ENCODE results near the gene TP53.

Gene TP53

GRCh38 chr17:7709031-7709430 is 21.7 kb upstream of the TP53 start:
- Histone ChIP-seq H3K14ac (ENCODE audit: low read length in 2 of 2) (no peak overlapping the region), H3K27ac (ENCODE audit: low read length, poor library complexity, severe bottlenecking) (no peak overlapping the region), H2AK5ac (ENCODE audit: low read length, severe bottlenecking) (no peak overlapping the region), H2BK120ac (ENCODE audit: low read depth, low read length) (no peak overlapping the region), H3K23ac (ENCODE audit: low read length in 2 of 2) (no peak overlapping the region), H3K18ac (ENCODE audit: low read depth in 1 of 2, low read length in 2 of 2) (no peak overlapping the region), H2BK15ac (ENCODE audit: low read depth, poor library complexity, severe bottlenecking) (no peak overlapping the region), H4K8ac (ENCODE audit: low read length) (no peak overlapping the region), H2AFZ (ENCODE audit: low read depth, low read length) (no peak overlapping the region), H3K36me3 (ENCODE audit: control insufficient read depth in 1 of 2, insufficient read depth in 2 of 2, low read depth in 1 of 2, low read length in 2 of 2) (peaks cover 0 to 2% of the 10 kb centered on the region in 2 experiments), H3K27me3 (ENCODE audit: control insufficient read depth in 1 of 2, insufficient read depth in 1 of 2, low read length in 2 of 2) (peaks cover 54 to 79% of the 10 kb centered on the region in 2 experiments), H3K9me3 (ENCODE audit: control insufficient read depth, low read length) (no peaks in the 10 kb centered on the region), H4K91ac (ENCODE audit: low read length) (no peak overlapping the region), H3K4me2 (ENCODE audit: low read length, poor library complexity, severe bottlenecking) (no peak overlapping the region), H3K4me1 (ENCODE audit: control insufficient read depth, insufficient read depth, low read depth, low read length) (peaks cover 21% of the 10 kb centered on the region), H3K9ac (ENCODE audit: low read length) (no peak overlapping the region), H2BK5ac (ENCODE audit: low read depth, low read length, poor library complexity, severe bottlenecking) (no peak overlapping the region), H3K4me3 (ENCODE audit: insufficient read depth in 1 of 2, low read depth in 1 of 2, low read length in 2 of 2) (no peak overlapping the region), H2BK12ac (ENCODE audit: low read length in 2 of 2) (no peak overlapping the region), H3K4ac (ENCODE audit: low read depth in 1 of 2, low read length in 2 of 2) (no peak overlapping the region), H3K79me1 (replicated peaks; ENCODE audit: low read length, poor library complexity, severe bottlenecking) (peaks cover 2% of the 10 kb centered on the region)
- 92% methylated on average over 8 of the region's 11 CpGs for WGBS
- no peak for DNase-seq

- Histone ChIP-seq H3K4me1 (ENCODE audit: control insufficient read depth, insufficient read depth, low read depth, low read length) (peaks cover 25% of the 10 kb centered on the region), H2AK5ac (ENCODE audit: low read length, severe bottlenecking) (no peak overlapping the region), H4K91ac (ENCODE audit: low read length) (no peak overlapping the region), H2BK15ac (ENCODE audit: low read depth, poor library complexity, severe bottlenecking) (peak overlapping the region; percentile 7), H3K18ac (ENCODE audit: low read depth in 1 of 2, low read length in 2 of 2) (no peak overlapping the region), H3K4me2 (ENCODE audit: low read length, poor library complexity, severe bottlenecking) (no peak overlapping the region), H3K14ac (ENCODE audit: low read length in 2 of 2) (no peak overlapping the region), H3K27ac (ENCODE audit: low read length, poor library complexity, severe bottlenecking) (no peak overlapping the region), H4K8ac (ENCODE audit: low read length) (no peak overlapping the region), H2AFZ (ENCODE audit: low read depth, low read length) (no peak overlapping the region), H2BK12ac (ENCODE audit: low read length in 2 of 2) (no peak overlapping the region), H2BK5ac (ENCODE audit: low read depth, low read length, poor library complexity, severe bottlenecking) (no peak overlapping the region), H3K4ac (ENCODE audit: low read depth in 1 of 2, low read length in 2 of 2) (no peak overlapping the region), H3K23ac (ENCODE audit: low read length in 2 of 2) (no peak overlapping the region), H3K4me3 (ENCODE audit: insufficient read depth in 1 of 2, low read depth in 1 of 2, low read length in 2 of 2) (no peak overlapping the region), H3K79me1 (replicated peaks; ENCODE audit: low read length, poor library complexity, severe bottlenecking) (peaks cover 2% of the 10 kb centered on the region), H3K9ac (ENCODE audit: low read length) (no peak overlapping the region), H2BK120ac (ENCODE audit: low read depth, low read length) (no peak overlapping the region), H3K9me3 (ENCODE audit: control insufficient read depth, low read length) (no peaks in the 10 kb centered on the region), H3K36me3 (ENCODE audit: control insufficient read depth in 1 of 2, insufficient read depth in 2 of 2, low read depth in 1 of 2, low read length in 2 of 2) (peaks cover under 1 to 5% of the 10 kb centered on the region in 2 experiments), H3K27me3 (ENCODE audit: control insufficient read depth in 1 of 2, insufficient read depth in 1 of 2, low read length in 2 of 2) (peaks cover 59 to 74% of the 10 kb centered on the region in 2 experiments)
- WGBS = 92% methylated on average over 22 of the region's 22 CpGs
- DNase-seq = no peak
Observed at GRCh38 chr17:7707858-7708750, 20.8 kb upstream of the TP53 start.

DNA sequence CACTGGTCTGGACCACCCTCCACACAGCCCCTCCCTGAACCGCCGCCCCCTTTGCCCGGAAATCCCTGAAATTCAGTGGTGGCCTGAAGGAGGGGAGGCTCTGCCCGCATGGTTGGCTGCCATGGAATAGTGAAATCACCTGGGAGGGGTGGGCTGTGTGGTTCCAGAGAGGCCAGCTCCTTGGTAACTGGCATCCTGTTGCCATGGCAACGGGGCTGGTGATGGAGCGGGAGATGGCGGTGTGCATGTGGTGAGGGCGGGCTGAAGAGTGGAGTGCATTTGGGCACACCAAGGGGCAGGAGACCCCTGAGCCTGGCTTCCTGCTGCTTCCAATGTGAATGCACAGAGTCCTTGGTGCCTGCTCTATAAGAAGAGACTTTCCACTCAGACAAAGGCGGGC is 20.2 kb upstream of the TP53 start:
- no peak overlapping the region for H3K14ac ChIP-seq (ENCODE audit: low read length in 2 of 2)
- WGBS = 82% methylated on average over 8 of the region's 9 CpGs

GRCh38 chr17:7706631-7707354 is 19.5 kb upstream of the TP53 start:
- WGBS = 89% methylated on average over 2 of the region's 3 CpGs
- no peak overlapping the region for H3K9ac ChIP-seq (ENCODE audit: low read length)
- H3K27ac ChIP-seq (ENCODE audit: low read length, poor library complexity, severe bottlenecking) = no peak overlapping the region
- no peak overlapping the region for H2BK15ac ChIP-seq (ENCODE audit: low read depth, poor library complexity, severe bottlenecking)
- no peak overlapping the region for H3K18ac ChIP-seq (ENCODE audit: low read depth in 1 of 2, low read length in 2 of 2)
- H3K23ac ChIP-seq (ENCODE audit: low read length in 2 of 2) = no peak overlapping the region
- H2AK5ac ChIP-seq (ENCODE audit: low read length, severe bottlenecking) = no peak overlapping the region
- H2BK120ac ChIP-seq (ENCODE audit: low read depth, low read length) = no peak overlapping the region
- H4K91ac ChIP-seq (ENCODE audit: low read length) = no peak overlapping the region
- H3K14ac ChIP-seq (ENCODE audit: low read length in 2 of 2) = no peak overlapping the region
- H3K9me3 ChIP-seq (ENCODE audit: control insufficient read depth, low read length) = no peaks in the 10 kb centered on the region
- peaks cover 22% of the 10 kb centered on the region for H3K4me1 ChIP-seq (ENCODE audit: control insufficient read depth, insufficient read depth, low read depth, low read length)
- H3K4me3 ChIP-seq (ENCODE audit: insufficient read depth in 1 of 2, low read depth in 1 of 2, low read length in 2 of 2) = no peak overlapping the region
- DNase-seq = no peak
- H2BK12ac ChIP-seq (ENCODE audit: low read length in 2 of 2) = no peak overlapping the region
- peaks cover 2% of the 10 kb centered on the region for H3K79me1 ChIP-seq (replicated peaks; ENCODE audit: low read length, poor library complexity, severe bottlenecking)
- no peak overlapping the region for H2BK5ac ChIP-seq (ENCODE audit: low read depth, low read length, poor library complexity, severe bottlenecking)
- no peak overlapping the region for H3K4ac ChIP-seq (ENCODE audit: low read depth in 1 of 2, low read length in 2 of 2)
- H3K36me3 ChIP-seq (ENCODE audit: control insufficient read depth in 1 of 2, insufficient read depth in 2 of 2, low read depth in 1 of 2, low read length in 2 of 2) = peaks cover 13 to 18% of the 10 kb centered on the region in 2 experiments
- no peak overlapping the region for H4K8ac ChIP-seq (ENCODE audit: low read length)
- peaks cover 49 to 62% of the 10 kb centered on the region in 2 experiments for H3K27me3 ChIP-seq (ENCODE audit: control insufficient read depth in 1 of 2, insufficient read depth in 1 of 2, low read length in 2 of 2)
- no peak overlapping the region for H2AFZ ChIP-seq (ENCODE audit: low read depth, low read length)
- no peak overlapping the region for H3K4me2 ChIP-seq (ENCODE audit: low read length, poor library complexity, severe bottlenecking)

More for the DNA sequence above, 20.2 kb upstream of the TP53 start:
- no peak overlapping the region for H2BK5ac ChIP-seq (ENCODE audit: low read depth, low read length, poor library complexity, severe bottlenecking)
- no peak overlapping the region for H3K9ac ChIP-seq (ENCODE audit: low read length)
- H3K79me1 ChIP-seq (replicated peaks; ENCODE audit: low read length, poor library complexity, severe bottlenecking) = peaks cover 2% of the 10 kb centered on the region
- H3K4me2 ChIP-seq (ENCODE audit: low read length, poor library complexity, severe bottlenecking) = no peak overlapping the region
- peaks cover 24% of the 10 kb centered on the region for H3K4me1 ChIP-seq (ENCODE audit: control insufficient read depth, insufficient read depth, low read depth, low read length)
- peaks cover 55 to 68% of the 10 kb centered on the region in 2 experiments for H3K27me3 ChIP-seq (ENCODE audit: control insufficient read depth in 1 of 2, insufficient read depth in 1 of 2, low read length in 2 of 2)
- H2AFZ ChIP-seq (ENCODE audit: low read depth, low read length) = no peak overlapping the region
- H3K23ac ChIP-seq (ENCODE audit: low read length in 2 of 2) = peak overlapping the region in 1 of 2 experiments; percentile 67
- H3K9me3 ChIP-seq (ENCODE audit: control insufficient read depth, low read length) = no peaks in the 10 kb centered on the region
- H3K36me3 ChIP-seq (ENCODE audit: control insufficient read depth in 1 of 2, insufficient read depth in 2 of 2, low read depth in 1 of 2, low read length in 2 of 2) = peaks cover 8 to 11% of the 10 kb centered on the region in 2 experiments
- H2BK15ac ChIP-seq (ENCODE audit: low read depth, poor library complexity, severe bottlenecking) = no peak overlapping the region
- H3K18ac ChIP-seq (ENCODE audit: low read depth in 1 of 2, low read length in 2 of 2) = no peak overlapping the region
- H2BK120ac ChIP-seq (ENCODE audit: low read depth, low read length) = no peak overlapping the region
- H4K91ac ChIP-seq (ENCODE audit: low read length) = no peak overlapping the region
- H3K27ac ChIP-seq (ENCODE audit: low read length, poor library complexity, severe bottlenecking) = no peak overlapping the region
- no peak overlapping the region for H2AK5ac ChIP-seq (ENCODE audit: low read length, severe bottlenecking)
- no peak overlapping the region for H4K8ac ChIP-seq (ENCODE audit: low read length)
- no peak overlapping the region for H2BK12ac ChIP-seq (ENCODE audit: low read length in 2 of 2)
- no peak for DNase-seq
- no peak overlapping the region for H3K4me3 ChIP-seq (ENCODE audit: insufficient read depth in 1 of 2, low read depth in 1 of 2, low read length in 2 of 2)
- no peak overlapping the region for H3K4ac ChIP-seq (ENCODE audit: low read depth in 1 of 2, low read length in 2 of 2)
